Epithelial cell of esophagus (primary cell): ENCODE measurements around the gene C1orf167.

Source experiments
- DNase-seq: peaks from one replicate; pipeline ENCODE4 v3.0.0; 2010; ENCODE audit warnings: low read depth
- H3K4me3 ChIP-seq: 2 replicates; pipeline ENCODE4 v1.5.1; 2011; ENCODE audit warnings: mild to moderate bottlenecking, low read length, control low read depth
- CTCF ChIP-seq: IDR thresholded peaks from 2 replicates; pipeline ENCODE4 v1.5.1; 2011; ENCODE audit warnings: low read depth, mild to moderate bottlenecking, low read length, control low read depth, inconsistent platforms; ENCODE audit not compliant: insufficient read depth; ENCODE audit errors: missing control alignments

The C1orf167 gene

GRCh38 chr1:11769274-11769673, 7.3 kb downstream of the C1orf167 start:
- no peak for DNase-seq
- no peak overlapping the region for H3K4me3 ChIP-seq
- no peak for TF ChIP-seq CTCF

GRCh38 chr1:11770011-11770410, 8.0 kb downstream of the C1orf167 start:
- no peak for DNase-seq
- H3K4me3 ChIP-seq = no peak overlapping the region
- TF ChIP-seq CTCF = no peak

- TF ChIP-seq CTCF = no peak
- H3K4me3 ChIP-seq = no peak overlapping the region
- no peak for DNase-seq
Measured at GRCh38 chr1:11771481-11772043, 9.6 kb downstream of the C1orf167 start.

GRCh38 chr1:11772458-11772857, 10.5 kb downstream of the C1orf167 start:
- H3K4me3 ChIP-seq = no peak overlapping the region
- DNase-seq = no peak
- no peak for TF ChIP-seq CTCF

GRCh38 chr1:11774753-11775152, 12.8 kb downstream of the C1orf167 start:
- no peak for DNase-seq
- H3K4me3 ChIP-seq = no peak overlapping the region
- TF ChIP-seq CTCF = no peak

GRCh38 chr1:11777658-11778322, 15.8 kb downstream of the C1orf167 start:
- no peak for DNase-seq
- no peak for TF ChIP-seq CTCF
- H3K4me3 ChIP-seq = no peak overlapping the region

- no peak overlapping the region for H3K4me3 ChIP-seq
- DNase-seq = no peak
- no peak for TF ChIP-seq CTCF
Measured at GRCh38 chr1:11778336-11778735, 16.3 kb downstream of the C1orf167 start.
